Activated CD4-positive, alpha-beta T cell treated with anti-CD3 and anti-CD28 coated beads, Interleukin-2, amount 10 ng/mL, durations not matched to agents 24 days and 14 days (primary cell): Measurements from ENCODE around the gene CPVL. TPM values are rescaled to one million over a fixed set of nuclear protein-coding genes. Genes with fewer than 3 reads are reported as not detected.

ENCODE experiments used
- DNase-seq: peaks from one replicate; pipeline ENCODE4 v3.0.0; 2022
- H3K27ac Mint-ChIP-seq: one replicate; pipeline ENCODE4 v1.8.0; 2022; ENCODE audit warnings: mild to moderate bottlenecking, mixed read lengths
- H3K27me3 Mint-ChIP-seq: one replicate; pipeline ENCODE4 v1.8.0; 2022; ENCODE audit warnings: mixed read lengths
- H3K36me3 Mint-ChIP-seq: one replicate; pipeline ENCODE4 v1.8.0; 2022; ENCODE audit warnings: low read depth, mild to moderate bottlenecking, mixed read lengths
- H3K4me1 Mint-ChIP-seq: one replicate; pipeline ENCODE4 v1.8.0; 2021; ENCODE audit warnings: mixed read lengths
- H3K4me3 Mint-ChIP-seq: one replicate; pipeline ENCODE4 v1.8.0; 2022; ENCODE audit warnings: mild to moderate bottlenecking, moderate library complexity, mixed read lengths
- H3K9me3 Mint-ChIP-seq: one replicate; pipeline ENCODE4 v1.8.0; 2021; ENCODE audit warnings: mixed read lengths
- intact Hi-C: fragments of 100-400 bp; cut with micrococcal nuclease; formaldehyde crosslinking; loops from one replicate; pipeline ENCODE4 v1.15.1; 2023
- total RNA-seq: library from RNA; stranded (reverse); gene quantifications from 2 replicates; pipeline ENCODE4 v1.2.3, GENCODE V29; 2022

CPVL gene
- total RNA-seq, 1 donor from 2014 or later = not detected

DNA sequence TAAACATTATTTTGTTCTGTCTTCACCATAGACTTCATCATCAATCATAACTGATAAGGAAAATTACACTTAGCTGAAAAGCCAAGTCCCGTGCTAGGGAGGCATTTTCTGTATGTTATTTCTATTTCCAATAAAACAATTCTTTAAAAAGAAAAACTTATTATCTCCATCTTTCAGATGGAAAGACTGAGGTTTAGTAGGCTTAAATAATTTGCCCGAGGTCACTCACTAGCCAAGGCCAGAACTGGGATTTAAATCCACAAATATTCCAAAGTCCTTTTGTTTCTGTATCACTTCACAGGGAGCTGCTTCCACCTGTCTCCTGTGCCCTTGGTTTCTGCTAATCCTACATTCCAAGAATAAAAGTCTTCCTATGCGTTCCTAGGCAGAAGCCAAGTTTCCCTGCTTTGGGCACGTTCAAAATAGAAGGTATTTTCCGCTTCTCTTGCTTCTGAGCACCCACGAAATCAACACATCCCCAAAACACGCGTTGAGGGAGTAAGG lies 732 bp downstream of the CPVL start:
- H3K36me3 Mint-ChIP-seq = no peaks in the 10 kb centered on the region
- H3K27ac Mint-ChIP-seq = no peak overlapping the region
- peaks cover 34% of the 10 kb centered on the region for H3K27me3 Mint-ChIP-seq
- no peak for DNase-seq
- H3K4me3 Mint-ChIP-seq = no peak overlapping the region
- intact Hi-C loops = no loop called here
- H3K4me1 Mint-ChIP-seq = no peaks in the 10 kb centered on the region
- no peaks in the 10 kb centered on the region for H3K9me3 Mint-ChIP-seq

GRCh38 chr7:29143751-29144150 lies 2.6 kb downstream of the CPVL start:
- Mint-ChIP-seq H3K4me1 (no peaks in the 10 kb centered on the region), H3K27ac (no peak overlapping the region), H3K27me3 (peaks cover 31% of the 10 kb centered on the region), H3K4me3 (no peak overlapping the region), H3K36me3 (no peaks in the 10 kb centered on the region), H3K9me3 (no peaks in the 10 kb centered on the region)
- intact Hi-C loops = no loop called here
- DNase-seq = no peak

DNA sequence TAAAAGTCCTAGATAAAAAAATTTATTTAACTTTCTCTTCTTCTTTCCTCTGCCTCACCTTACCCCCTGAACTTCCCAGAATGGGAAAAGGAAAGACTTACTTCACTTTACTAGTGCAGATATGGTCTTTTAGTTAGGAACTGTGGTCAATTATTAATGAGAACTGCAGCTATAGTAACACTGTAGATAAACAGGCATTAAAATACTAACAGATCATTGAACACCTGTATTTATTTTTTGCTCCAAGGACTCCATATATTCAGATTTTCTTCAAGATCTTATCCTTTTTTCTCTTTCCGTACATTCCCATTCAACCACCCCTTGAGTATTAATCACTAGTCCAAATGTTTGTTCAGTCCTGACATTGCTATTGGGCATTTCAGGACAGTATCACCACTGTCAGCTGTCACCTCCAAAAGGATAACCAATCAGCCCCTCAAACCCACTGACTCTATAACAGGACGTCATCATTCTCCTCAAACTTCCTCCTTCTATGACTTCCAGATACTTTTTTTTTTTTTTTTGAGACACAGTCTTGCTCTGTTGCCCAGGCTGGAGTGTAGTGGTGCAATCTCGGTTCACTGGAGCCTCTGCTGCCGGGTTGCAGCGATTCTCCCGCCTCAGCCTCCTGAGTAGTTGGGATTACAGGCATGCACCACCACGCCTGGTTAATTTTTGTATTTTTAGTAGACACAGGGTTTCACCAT lies 4.2 kb downstream of the CPVL start:
- intact Hi-C loops = no loop called here
- no peak overlapping the region for H3K4me3 Mint-ChIP-seq
- peaks cover 24% of the 10 kb centered on the region for H3K27me3 Mint-ChIP-seq
- DNase-seq = no peak
- no peak overlapping the region for H3K27ac Mint-ChIP-seq
- no peaks in the 10 kb centered on the region for H3K4me1 Mint-ChIP-seq
- H3K9me3 Mint-ChIP-seq = no peaks in the 10 kb centered on the region
- no peaks in the 10 kb centered on the region for H3K36me3 Mint-ChIP-seq

GRCh38 chr7:29140873-29141468 lies 5.4 kb downstream of the CPVL start:
- Mint-ChIP-seq H3K4me1 (no peaks in the 10 kb centered on the region), H3K36me3 (no peaks in the 10 kb centered on the region), H3K4me3 (no peak overlapping the region), H3K27ac (no peak overlapping the region), H3K27me3 (peaks cover 16% of the 10 kb centered on the region), H3K9me3 (no peaks in the 10 kb centered on the region)
- no peak for DNase-seq
- intact Hi-C loops = no loop called here

- intact Hi-C loops = no loop called here
- H3K27ac Mint-ChIP-seq = no peak overlapping the region
- no peak overlapping the region for H3K4me3 Mint-ChIP-seq
- no peak for DNase-seq
- H3K36me3 Mint-ChIP-seq = no peaks in the 10 kb centered on the region
- no peaks in the 10 kb centered on the region for H3K9me3 Mint-ChIP-seq
- no peaks in the 10 kb centered on the region for H3K4me1 Mint-ChIP-seq
- H3K27me3 Mint-ChIP-seq = peaks cover 9% of the 10 kb centered on the region
Observed at GRCh38 chr7:29139796-29140195, 6.5 kb downstream of the CPVL start.

DNA sequence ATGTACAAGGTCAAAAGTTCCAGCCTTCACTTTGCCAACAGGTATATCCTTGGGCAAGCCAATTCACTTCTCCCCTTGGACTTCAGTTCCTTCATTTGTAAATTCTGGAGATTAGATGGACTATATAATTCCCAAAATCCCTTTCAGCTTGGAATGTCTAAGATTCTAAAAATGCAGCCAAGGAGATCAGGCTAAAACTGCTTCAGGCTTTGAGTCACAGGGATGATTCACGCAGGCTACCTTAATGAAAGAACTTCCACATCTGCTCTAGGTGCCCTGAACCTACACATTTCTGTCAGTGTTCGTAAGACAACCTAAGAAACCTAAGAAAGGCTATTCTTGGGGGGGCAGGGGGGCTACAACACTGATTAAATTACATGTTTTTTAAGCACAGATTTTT lies 7.1 kb downstream of the CPVL start:
- Mint-ChIP-seq H3K9me3 (no peaks in the 10 kb centered on the region), H3K4me1 (no peaks in the 10 kb centered on the region), H3K27me3 (peaks cover 9% of the 10 kb centered on the region), H3K4me3 (no peak overlapping the region), H3K36me3 (no peaks in the 10 kb centered on the region), H3K27ac (no peak overlapping the region)
- no peak for DNase-seq
- intact Hi-C loops = no loop called here

GRCh38 chr7:29138588-29138987 lies 7.7 kb downstream of the CPVL start:
- intact Hi-C loops = no loop called here
- H3K27me3 Mint-ChIP-seq = peaks cover 9% of the 10 kb centered on the region
- no peak overlapping the region for H3K27ac Mint-ChIP-seq
- H3K4me1 Mint-ChIP-seq = no peaks in the 10 kb centered on the region
- no peaks in the 10 kb centered on the region for H3K9me3 Mint-ChIP-seq
- H3K4me3 Mint-ChIP-seq = no peak overlapping the region
- no peak for DNase-seq
- no peaks in the 10 kb centered on the region for H3K36me3 Mint-ChIP-seq

- DNase-seq = no peak
- H3K9me3 Mint-ChIP-seq = no peaks in the 10 kb centered on the region
Observed at GRCh38 chr7:29135846-29136245, 10.5 kb downstream of the CPVL start.

DNA sequence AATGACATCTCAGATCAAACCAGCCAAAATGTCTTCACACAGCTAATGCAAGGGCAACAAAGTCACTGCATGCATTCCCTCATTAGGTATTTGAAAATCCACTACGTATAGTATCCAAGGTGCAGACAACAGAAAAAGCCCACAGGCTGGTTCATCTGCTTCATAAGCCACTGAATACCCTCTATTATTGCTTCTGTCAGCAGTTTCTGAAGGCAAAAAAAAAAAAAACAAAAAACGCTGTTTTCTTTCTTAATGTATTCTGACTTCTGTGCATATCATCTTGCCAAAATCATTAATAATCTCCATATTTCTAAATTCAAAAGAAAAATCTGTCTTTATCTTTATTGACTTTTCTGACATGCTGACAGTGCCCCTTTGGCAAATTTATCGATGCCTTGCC lies 13.4 kb downstream of the CPVL start:
- Mint-ChIP-seq H3K9me3 (no peaks in the 10 kb centered on the region), H3K27ac (no peak overlapping the region), H3K4me1 (no peaks in the 10 kb centered on the region), H3K27me3 (peaks cover 8% of the 10 kb centered on the region), H3K36me3 (no peaks in the 10 kb centered on the region), H3K4me3 (no peak overlapping the region)
- DNase-seq = no peak
- intact Hi-C loops = no loop called here

More at GRCh38 chr7:29135846-29136245, 10.5 kb downstream of the CPVL start:
- no peaks in the 10 kb centered on the region for H3K36me3 Mint-ChIP-seq
- H3K27ac Mint-ChIP-seq = no peak overlapping the region
- H3K4me1 Mint-ChIP-seq = no peaks in the 10 kb centered on the region
- H3K4me3 Mint-ChIP-seq = no peak overlapping the region
- peaks cover 4% of the 10 kb centered on the region for H3K27me3 Mint-ChIP-seq
- intact Hi-C loops = no loop called here

GRCh38 chr7:29131678-29132077 lies 14.7 kb downstream of the CPVL start:
- Mint-ChIP-seq H3K27ac (no peak overlapping the region), H3K36me3 (no peaks in the 10 kb centered on the region), H3K27me3 (peaks cover 7% of the 10 kb centered on the region), H3K4me1 (no peaks in the 10 kb centered on the region), H3K9me3 (no peaks in the 10 kb centered on the region), H3K4me3 (no peak overlapping the region)
- no peak for DNase-seq
- intact Hi-C loops = no loop called here

DNA sequence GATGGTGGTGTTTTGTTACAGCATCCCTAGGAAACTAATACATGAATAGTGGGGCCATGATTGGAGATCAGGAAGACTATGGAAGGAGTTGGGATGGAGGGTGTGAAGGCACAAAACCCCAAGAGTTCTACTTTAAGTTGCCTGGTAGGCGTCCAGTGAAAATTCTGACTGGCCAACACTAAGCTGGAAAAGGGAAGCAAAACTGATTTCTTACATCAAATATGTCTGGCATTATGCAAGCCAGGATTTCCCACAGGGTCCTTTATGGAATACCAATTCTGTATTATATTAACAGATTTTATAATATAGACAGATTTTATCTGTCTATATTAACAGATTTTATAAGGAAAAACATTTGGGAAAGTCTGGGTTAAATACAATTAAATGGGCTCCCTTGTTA lies 16.2 kb downstream of the CPVL start:
- no peaks in the 10 kb centered on the region for H3K36me3 Mint-ChIP-seq
- no peaks in the 10 kb centered on the region for H3K4me1 Mint-ChIP-seq
- H3K4me3 Mint-ChIP-seq = no peak overlapping the region
- intact Hi-C loops = no loop called here
- H3K27ac Mint-ChIP-seq = no peak overlapping the region
- no peak for DNase-seq
- H3K27me3 Mint-ChIP-seq = peaks cover 4% of the 10 kb centered on the region
- no peaks in the 10 kb centered on the region for H3K9me3 Mint-ChIP-seq

- Mint-ChIP-seq H3K4me3 (no peak overlapping the region), H3K4me1 (no peaks in the 10 kb centered on the region), H3K27ac (no peak overlapping the region), H3K27me3 (peaks cover 4% of the 10 kb centered on the region), H3K36me3 (no peaks in the 10 kb centered on the region), H3K9me3 (no peaks in the 10 kb centered on the region)
- DNase-seq = no peak
- intact Hi-C loops = no loop called here
Observed at GRCh38 chr7:29127527-29127926, 18.8 kb downstream of the CPVL start.

DNA sequence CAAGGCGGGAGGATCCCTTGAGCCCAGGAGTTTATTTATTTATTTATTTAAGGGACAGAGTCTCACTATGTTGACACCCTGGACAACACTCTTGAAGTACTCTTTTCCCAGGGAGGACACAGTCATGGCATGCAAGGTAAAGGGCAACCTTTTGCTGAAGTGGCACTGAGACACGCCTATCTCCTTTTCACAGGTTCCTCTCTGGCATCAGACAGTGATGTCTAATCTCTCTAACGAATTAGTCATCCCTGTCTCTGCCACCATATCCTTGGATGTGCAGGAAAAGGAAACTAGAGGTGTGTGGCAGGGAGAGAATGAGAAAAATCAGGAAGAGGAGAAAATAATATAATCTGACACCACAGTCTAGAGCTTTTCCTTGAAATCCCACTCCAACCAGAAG lies 19.5 kb downstream of the CPVL start:
- Mint-ChIP-seq H3K4me3 (no peak overlapping the region), H3K9me3 (no peaks in the 10 kb centered on the region), H3K36me3 (no peaks in the 10 kb centered on the region), H3K27me3 (peaks cover 4% of the 10 kb centered on the region), H3K27ac (no peak overlapping the region), H3K4me1 (no peaks in the 10 kb centered on the region)
- intact Hi-C loops = no loop called here
- no peak for DNase-seq

DNA sequence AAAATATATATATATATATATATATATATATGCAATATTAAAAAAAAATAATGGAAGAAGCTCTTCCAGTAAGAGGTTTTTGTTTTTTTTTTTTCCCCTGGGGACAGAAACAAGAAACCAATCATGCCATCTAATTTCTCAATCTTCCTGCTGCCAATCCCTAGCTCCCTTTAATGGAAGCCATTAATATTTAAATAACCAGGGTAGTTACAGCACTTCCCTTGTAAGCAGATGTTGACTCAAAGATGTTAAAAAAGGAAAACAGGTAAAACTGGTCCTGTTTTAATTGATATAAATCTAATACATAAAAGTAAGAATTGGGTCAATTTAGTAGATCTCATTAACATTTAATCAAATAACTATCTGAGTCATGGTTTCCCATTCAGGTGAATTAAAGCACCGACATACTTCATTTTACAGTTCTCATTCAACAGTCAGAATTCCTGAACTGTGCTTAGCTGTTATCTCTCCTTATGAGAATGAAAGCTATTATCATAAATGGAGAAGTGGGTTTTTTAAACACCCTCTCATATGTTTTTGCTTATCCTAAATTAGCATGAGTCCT lies 22.6 kb downstream of the CPVL start:
- no peaks in the 10 kb centered on the region for H3K4me1 Mint-ChIP-seq
- H3K9me3 Mint-ChIP-seq = no peaks in the 10 kb centered on the region

More for the DNA sequence above, 22.6 kb downstream of the CPVL start:
- H3K27ac Mint-ChIP-seq = no peak overlapping the region
- peaks cover 7% of the 10 kb centered on the region for H3K27me3 Mint-ChIP-seq
- intact Hi-C loops = no loop called here
- no peak for DNase-seq
- no peak overlapping the region for H3K4me3 Mint-ChIP-seq
- no peaks in the 10 kb centered on the region for H3K36me3 Mint-ChIP-seq
